SU-DHL-6 (cell line): ENCODE results near the gene SGK2.

ENCODE experiments used
- H2AFZ ChIP-seq: fragments of 200-600 bp; sonication (generic); 2 replicates; pipeline ENCODE4 v1.6.1; 2014; ENCODE audit warnings: low read depth, mild to moderate bottlenecking, moderate library complexity, mixed read lengths, antibody characterized with exemption, low read length; ENCODE audit not compliant: severe bottlenecking
- H3F3A ChIP-seq: fragments of 200-600 bp; shearing (Covaris generic); 2 replicates; pipeline ENCODE4 v1.6.0; 2016; ENCODE audit warnings: antibody characterized with exemption, mild to moderate bottlenecking; ENCODE audit not compliant: insufficient read depth
- H3K27ac ChIP-seq: fragments of 200-600 bp; sonication (generic); 2 replicates; pipeline ENCODE4 v1.5.1; 2016; ENCODE audit warnings: low read depth, mild to moderate bottlenecking, low read length, moderate library complexity, mixed read lengths
- H3K27me3 ChIP-seq: fragments of 200-600 bp; sonication (generic), shearing (Covaris generic); 2 replicates; pipeline ENCODE4 v1.6.0; 2014; ENCODE audit warnings: mild to moderate bottlenecking, low read length
- H3K36me3 ChIP-seq: fragments of 200-600 bp; sonication (generic); 2 replicates; pipeline ENCODE4 v1.6.1; 2014; ENCODE audit warnings: mild to moderate bottlenecking, low read length, mixed read lengths
- H3K4me2 ChIP-seq: fragments of 300-600, 200-600 bp; shearing (Covaris generic), sonication (generic); 2 replicates; pipeline ENCODE4 v1.6.0; 2014; ENCODE audit warnings: low read length, low read depth, mild to moderate bottlenecking; ENCODE audit not compliant: poor library complexity, severe bottlenecking
- H3K4me3 ChIP-seq: fragments of 200-600 bp; sonication (generic); 2 replicates; pipeline ENCODE4 v1.5.1; 2014; ENCODE audit warnings: antibody characterized with exemption, low read length, mild to moderate bottlenecking, mixed read lengths; ENCODE audit not compliant: insufficient read depth, poor library complexity, severe bottlenecking
- H3K79me2 ChIP-seq: fragments of 200-600 bp; sonication (generic); 2 replicates; pipeline ENCODE4 v1.6.1; 2014; ENCODE audit warnings: mild to moderate bottlenecking, low read length, moderate library complexity; ENCODE audit not compliant: insufficient read depth
- H3K9ac ChIP-seq: fragments of 200-600 bp; sonication (generic); 2 replicates; pipeline ENCODE4 v1.7.0; 2014; ENCODE audit warnings: mild to moderate bottlenecking, low read length
- H3K9me2 ChIP-seq: fragments of 200-600 bp; sonication (generic); replicated peaks from 2 replicates; pipeline ENCODE4 v1.6.1; 2014; ENCODE audit warnings: low read length; ENCODE audit not compliant: insufficient read depth
- H3K9me3 ChIP-seq: fragments of 200-600 bp; sonication (generic); 2 replicates; pipeline ENCODE4 v1.6.1; 2014; ENCODE audit warnings: low read length, mixed read lengths; ENCODE audit not compliant: insufficient read depth
- H4K20me1 ChIP-seq: fragments of 200-600 bp; sonication (generic); 2 replicates; pipeline ENCODE4 v1.6.1; 2014; ENCODE audit warnings: low read depth, mild to moderate bottlenecking, antibody characterized with exemption, low read length, moderate library complexity, mixed read lengths
- EZH2phosphoT487 ChIP-seq: fragments of 200-600 bp; sonication (generic), shearing (Covaris generic); conservative IDR thresholded peaks from 2 replicates; pipeline ENCODE4 v1.6.1; 2018; ENCODE audit warnings: mild to moderate bottlenecking, antibody characterized with exemption, low read length, moderate library complexity, mixed read lengths
- TF ChIP-seq, protein P1 (sequence below): fragments of 200-600 bp; sonication (generic); IDR thresholded peaks from one replicate; pipeline ENCODE4 v1.5.1; 2017; ENCODE audit warnings: antibody characterized with exemption, mild to moderate bottlenecking, low read length, moderate library complexity; ENCODE audit not compliant: insufficient read depth, poor library complexity, severe bottlenecking

SGK2 gene

DNA sequence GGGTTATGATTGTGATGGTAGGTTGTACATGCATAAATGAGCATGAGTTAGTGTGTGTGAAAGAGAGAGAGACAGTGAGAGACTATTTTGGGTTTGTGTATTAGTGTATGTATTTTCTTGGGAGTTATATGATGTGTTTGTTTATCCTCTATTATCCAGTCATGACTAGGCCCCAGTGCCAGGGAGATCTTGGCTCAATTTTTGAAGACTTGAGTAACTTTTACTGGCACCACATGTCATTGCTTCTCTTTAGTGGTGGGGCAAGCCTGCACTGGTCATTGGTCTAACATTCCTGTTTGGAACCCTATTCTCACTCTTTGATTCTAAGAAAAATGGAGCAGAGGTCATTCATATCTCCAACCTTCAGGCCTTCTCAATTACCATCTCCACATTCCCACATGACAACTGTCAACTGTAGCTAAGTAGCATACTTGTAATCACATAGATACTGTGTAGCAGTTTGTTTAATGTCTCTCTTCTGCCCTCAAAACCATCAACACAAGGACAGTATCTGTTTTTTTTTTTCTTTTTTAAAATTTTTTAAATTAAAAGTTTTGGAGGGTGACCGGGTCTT lies 42.5 kb upstream of the SGK2 start:
- Histone ChIP-seq H2AFZ (no peak overlapping the region), H3K9me2 (no peaks in the 10 kb centered on the region), H4K20me1 (no peaks in the 10 kb centered on the region), H3K9me3 (no peaks in the 10 kb centered on the region), H3K27ac (no peak overlapping the region), H3F3A (no peaks in the 10 kb centered on the region), H3K4me3 (no peak overlapping the region), H3K36me3 (no peaks in the 10 kb centered on the region), H3K4me2 (no peak overlapping the region), H3K9ac (no peak overlapping the region), H3K79me2 (no peaks in the 10 kb centered on the region), H3K27me3 (no peaks in the 10 kb centered on the region)
- TF ChIP-seq, protein P1, sequence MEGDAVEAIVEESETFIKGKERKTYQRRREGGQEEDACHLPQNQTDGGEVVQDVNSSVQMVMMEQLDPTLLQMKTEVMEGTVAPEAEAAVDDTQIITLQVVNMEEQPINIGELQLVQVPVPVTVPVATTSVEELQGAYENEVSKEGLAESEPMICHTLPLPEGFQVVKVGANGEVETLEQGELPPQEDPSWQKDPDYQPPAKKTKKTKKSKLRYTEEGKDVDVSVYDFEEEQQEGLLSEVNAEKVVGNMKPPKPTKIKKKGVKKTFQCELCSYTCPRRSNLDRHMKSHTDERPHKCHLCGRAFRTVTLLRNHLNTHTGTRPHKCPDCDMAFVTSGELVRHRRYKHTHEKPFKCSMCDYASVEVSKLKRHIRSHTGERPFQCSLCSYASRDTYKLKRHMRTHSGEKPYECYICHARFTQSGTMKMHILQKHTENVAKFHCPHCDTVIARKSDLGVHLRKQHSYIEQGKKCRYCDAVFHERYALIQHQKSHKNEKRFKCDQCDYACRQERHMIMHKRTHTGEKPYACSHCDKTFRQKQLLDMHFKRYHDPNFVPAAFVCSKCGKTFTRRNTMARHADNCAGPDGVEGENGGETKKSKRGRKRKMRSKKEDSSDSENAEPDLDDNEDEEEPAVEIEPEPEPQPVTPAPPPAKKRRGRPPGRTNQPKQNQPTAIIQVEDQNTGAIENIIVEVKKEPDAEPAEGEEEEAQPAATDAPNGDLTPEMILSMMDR = no peak
- no peak for TF ChIP-seq EZH2phosphoT487

DNA sequence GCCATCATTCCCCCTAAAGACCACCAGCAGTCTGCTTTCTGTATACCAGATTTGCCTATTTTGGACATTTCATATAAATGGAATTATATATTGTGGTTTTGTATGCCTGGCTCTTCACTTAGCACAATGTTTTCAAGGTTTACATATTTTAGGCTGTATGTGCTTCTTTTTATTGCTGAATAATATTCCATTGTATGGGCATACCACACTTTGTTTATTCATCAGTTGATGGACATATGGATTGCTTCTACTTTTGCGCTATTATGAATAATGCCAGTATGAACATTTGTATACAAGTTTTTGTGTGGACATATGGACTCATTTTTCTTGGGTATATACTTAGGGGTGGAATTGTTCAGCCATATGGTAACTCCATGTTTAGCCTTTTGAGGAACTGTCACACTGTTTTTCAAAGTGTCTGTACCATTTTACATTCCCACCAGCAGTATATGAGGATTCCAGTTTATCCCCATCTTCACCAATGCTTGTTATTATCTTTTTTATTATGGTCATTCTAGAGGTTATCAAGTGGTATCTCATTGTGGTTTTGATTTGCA lies 38.7 kb upstream of the SGK2 start:
- Histone ChIP-seq H3K9me2 (no peaks in the 10 kb centered on the region), H4K20me1 (no peaks in the 10 kb centered on the region), H3K9ac (no peak overlapping the region), H3K36me3 (no peaks in the 10 kb centered on the region), H3K4me2 (no peak overlapping the region), H2AFZ (no peak overlapping the region), H3K79me2 (no peaks in the 10 kb centered on the region), H3K27me3 (no peaks in the 10 kb centered on the region), H3K4me3 (no peak overlapping the region), H3K27ac (no peak overlapping the region), H3F3A (no peaks in the 10 kb centered on the region), H3K9me3 (no peaks in the 10 kb centered on the region)
- no peak for TF ChIP-seq EZH2phosphoT487
- TF ChIP-seq, protein P1 = no peak

DNA sequence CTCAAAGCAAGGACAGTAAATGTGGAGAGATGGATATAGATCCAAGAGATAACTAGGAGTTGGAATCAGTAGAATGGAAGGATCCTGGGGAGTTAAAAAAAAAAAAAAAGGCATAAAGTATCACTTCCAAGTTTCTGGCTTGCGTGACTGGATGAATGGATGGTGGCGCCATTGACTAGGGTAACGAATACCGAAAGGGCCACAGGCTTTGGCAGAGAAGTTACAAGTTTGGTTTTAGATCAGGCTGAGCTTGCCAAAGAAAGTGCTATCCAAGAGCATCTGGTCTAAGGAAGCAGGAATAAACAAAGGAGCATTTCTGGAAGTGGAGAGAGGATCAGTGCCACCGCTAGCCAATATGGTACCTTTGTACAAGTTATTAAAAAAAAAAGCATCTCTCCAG lies 33.8 kb upstream of the SGK2 start:
- no peaks in the 10 kb centered on the region for H3F3A ChIP-seq
- H4K20me1 ChIP-seq = no peaks in the 10 kb centered on the region
- no peaks in the 10 kb centered on the region for H3K36me3 ChIP-seq
- no peak for TF ChIP-seq EZH2phosphoT487
- TF ChIP-seq, protein P1 = no peak
- H3K4me2 ChIP-seq = no peak overlapping the region
- no peak overlapping the region for H3K27ac ChIP-seq
- H3K4me3 ChIP-seq = no peak overlapping the region
- no peaks in the 10 kb centered on the region for H3K27me3 ChIP-seq
- no peak overlapping the region for H3K9ac ChIP-seq
- H2AFZ ChIP-seq = no peak overlapping the region
- no peaks in the 10 kb centered on the region for H3K9me2 ChIP-seq
- H3K9me3 ChIP-seq = no peaks in the 10 kb centered on the region
- no peaks in the 10 kb centered on the region for H3K79me2 ChIP-seq
